HK-2 (cell line): ENCODE measurements around the gene PPIG.
"Not testable (repeated sequence)": the region's sequence is repeated elsewhere in the genome, so short reads cannot be mapped to it uniquely, and the experiment has no call there.

ENCODE experiments used
- DNase-seq: peaks from one replicate; pipeline ENCODE4 v3.0.0-alpha.2; 2018; ENCODE audit not compliant: unreplicated experiment

PPIG gene

DNA sequence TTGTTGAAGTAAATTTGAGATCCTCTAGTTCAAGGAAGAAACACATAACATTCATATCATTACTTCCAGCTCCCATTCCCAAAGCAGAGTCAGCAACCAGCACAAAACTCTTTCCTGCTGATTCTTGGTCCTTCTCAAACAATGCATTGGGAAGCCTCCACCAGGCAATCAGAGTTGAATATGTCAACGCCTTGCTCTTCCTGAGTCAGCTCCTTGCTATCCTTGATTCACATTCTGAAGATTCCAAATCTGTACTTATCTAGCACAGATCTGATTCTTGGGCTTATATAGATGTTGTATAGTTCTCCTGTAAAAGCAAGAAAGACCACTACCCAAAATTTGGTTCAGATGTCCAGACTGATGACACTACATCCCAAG lies 80.4 kb downstream of the PPIG start:
- no peak for DNase-seq

DNA sequence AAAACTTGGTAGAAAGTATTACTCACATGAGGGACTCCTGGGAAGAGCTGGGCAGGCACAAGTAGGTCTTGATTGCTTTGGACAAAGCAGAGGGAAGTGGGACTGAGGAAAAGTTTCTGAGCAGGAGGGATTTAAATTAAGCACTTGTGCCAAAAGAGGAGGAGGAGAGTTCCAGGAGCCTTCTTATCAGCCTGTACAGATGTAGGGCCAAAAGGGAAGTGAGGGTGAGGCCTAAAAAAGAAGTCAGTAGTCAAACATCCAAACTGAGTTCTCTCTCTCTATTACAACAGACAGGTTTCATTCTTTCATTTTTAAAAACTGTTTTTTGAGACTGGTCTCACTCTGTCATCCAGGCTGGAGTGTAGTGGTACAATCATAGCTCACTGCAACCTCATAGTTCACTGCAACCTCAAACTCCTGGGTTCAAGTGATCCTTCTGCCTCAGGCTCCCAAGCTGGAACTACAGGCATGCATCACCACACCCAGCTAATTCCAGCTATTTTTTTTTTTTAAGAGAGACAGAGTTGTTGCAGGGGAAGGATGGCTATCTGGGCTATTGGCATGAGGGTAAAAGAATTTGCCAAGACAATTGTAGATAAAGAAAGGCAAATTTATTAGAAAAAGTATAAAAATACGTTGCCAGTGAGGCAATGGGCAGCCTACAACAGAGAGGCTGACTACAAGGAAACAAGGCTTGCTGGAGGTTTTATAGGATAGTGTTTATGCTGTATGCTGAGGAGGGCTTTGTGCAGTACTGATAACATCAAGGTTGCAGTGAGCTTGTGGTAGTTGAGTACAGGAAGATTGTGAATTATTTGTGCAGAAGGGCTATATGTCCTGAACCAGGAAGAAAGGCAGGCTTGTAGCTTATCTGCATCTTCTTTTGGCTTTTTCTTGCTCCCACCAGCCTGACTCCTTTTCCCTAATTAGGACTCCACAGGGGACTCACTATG lies 81.1 kb downstream of the PPIG start:
- no peak for DNase-seq

DNA sequence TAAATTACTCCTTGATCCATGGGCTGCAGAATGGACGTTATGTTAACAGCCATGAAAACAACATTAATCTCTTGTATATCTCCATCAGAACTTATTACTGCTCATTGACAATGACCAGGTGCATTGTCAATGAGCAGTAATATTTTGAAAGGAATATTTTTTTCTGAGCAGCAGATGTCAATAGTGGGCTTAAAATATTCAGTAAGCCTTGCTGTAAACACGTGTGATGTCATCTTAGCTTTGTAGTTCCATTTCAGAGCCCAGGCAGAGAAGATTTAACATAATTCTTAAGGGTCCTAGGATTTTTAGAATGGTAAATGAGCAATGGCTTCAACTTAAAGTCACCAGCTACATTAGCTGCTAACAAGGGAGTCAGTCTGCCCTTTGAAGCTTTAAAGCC lies 83.4 kb downstream of the PPIG start:
- DNase-seq = no peak

DNA sequence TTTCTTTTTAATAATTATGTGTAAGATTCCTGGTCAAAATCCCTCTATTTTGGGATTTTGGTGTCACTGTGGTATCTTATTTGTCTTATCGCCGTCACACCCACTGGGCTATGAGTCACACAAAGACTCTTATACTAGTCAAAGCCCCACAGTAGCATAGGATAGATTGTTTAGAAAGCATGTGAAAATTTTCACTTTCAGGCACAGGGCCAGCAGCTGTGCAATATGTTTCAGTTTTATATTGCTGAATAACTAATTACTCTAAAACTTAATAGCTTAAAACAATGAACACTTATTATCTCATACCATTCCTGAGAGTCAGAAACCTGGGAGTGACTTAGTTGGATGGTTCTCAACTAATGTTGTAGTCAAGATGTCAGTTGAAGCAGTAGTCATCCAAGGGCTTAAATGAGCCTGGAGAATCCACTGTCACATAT lies 86.1 kb downstream of the PPIG start:
- DNase-seq = no peak

DNA sequence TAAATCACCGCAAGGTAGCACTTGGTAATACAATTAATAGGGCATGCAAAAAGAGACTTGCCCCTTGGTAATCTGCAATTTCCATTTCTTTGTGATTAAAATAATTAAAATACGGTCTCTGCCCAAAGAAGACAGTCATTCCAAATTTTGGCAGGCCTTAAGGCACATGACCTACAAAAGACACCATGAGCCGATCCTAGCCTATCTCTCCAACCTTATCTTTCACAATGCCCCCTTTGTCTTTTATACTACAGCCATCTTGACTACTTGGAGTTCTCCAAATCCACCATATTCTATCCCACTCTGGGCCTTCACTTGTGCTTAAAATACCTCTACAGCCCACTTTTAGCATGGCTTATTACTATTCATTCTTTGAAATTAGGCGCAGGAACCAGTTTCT lies 86.8 kb downstream of the PPIG start:
- DNase-seq = no peak

DNA sequence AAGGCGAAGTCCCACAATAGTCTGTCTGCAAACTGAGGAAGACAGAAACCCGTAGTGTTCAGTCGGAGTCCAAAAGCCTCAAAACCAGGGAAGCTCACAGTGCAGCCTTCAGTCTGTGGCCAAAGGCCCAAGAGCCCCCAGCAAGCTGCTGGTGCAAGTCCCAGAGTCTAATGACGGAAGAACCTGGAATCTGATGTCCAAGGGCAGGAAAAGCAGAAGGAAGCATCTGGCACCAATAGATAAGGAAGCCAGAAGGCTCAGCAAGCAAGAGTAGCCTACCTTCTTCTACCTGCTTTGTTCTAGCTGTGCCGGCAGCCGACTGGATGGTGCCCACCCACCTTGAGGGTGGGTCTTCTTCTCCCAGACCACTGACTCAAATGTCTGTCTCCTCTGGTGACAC lies 88.3 kb downstream of the PPIG start:
- no peak for DNase-seq

DNA sequence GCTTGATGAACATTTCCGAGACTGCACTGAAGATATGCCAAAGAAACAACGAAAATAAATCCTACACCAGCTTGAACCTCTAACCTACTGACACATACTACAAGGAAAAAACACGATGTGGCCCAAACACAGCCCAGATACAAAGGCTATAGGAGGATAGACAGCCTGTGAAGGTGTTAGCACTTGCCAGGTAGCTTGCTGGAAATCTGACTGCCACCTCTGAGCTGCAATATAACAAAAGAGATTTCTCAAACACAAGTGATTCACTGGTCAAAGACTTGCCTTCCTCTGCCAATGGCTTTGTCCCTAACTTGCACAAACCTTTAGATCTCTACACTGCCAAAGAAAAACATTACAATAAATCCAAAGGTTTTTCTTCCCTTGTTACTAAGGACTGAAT lies 89.0 kb downstream of the PPIG start:
- no peak for DNase-seq

DNA sequence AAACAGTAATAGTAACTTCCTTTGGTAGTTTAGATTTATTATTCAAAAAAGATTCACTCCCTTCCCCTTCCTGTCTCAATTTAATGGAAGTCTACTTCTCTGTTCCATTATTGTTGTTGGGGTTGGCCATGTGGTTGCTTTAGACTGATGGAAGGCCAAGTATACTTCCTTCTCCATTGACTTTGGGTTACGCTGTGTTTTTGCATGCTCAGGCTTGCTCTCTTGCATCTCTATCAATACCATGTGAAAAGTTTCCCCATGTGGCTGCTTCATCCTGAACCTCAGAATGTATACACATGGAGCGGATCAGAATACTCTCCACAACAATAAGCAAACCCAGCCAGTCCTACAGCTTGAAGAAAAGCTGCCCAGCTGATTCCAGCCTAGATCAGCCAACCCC lies 89.8 kb downstream of the PPIG start:
- DNase-seq = no peak

DNA sequence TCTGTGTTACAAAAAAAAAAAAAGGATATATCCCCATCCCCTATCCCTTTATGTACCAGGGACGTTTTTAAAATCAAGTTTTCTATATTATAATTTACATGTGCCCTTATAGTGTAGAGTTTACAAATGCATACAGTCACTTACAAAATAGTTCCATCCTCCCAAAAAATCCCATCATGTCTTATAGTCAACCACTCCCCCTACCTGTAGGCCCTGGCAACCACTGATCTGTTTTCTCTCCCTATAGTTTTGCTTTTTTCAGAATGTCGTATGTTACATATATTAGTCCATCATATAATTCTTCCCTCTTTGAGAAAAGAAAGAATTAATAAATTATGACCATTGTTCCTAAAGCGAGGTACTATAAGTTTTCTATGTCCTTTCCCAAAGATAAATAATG lies 92.2 kb downstream of the PPIG start:
- no peak for DNase-seq

DNA sequence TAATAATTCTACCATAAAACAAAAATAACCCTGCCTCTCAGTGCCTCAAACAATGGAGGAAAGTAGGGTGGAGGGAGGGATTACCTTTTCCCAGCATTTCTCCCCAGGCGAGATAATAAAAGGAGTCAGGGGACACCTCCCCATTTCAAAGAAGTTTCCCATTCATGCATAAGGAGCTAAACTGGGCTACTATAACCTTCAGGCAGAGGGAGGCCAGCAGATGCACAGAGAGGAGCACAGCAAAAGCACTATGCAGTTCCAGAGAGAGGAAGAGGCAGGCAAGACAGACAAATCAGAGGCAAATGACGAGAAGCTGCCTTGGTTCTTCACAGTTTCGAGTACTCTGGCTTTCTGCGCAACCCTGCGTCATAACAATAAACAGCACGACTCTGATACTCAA lies 92.7 kb downstream of the PPIG start:
- no peak for DNase-seq

DNA sequence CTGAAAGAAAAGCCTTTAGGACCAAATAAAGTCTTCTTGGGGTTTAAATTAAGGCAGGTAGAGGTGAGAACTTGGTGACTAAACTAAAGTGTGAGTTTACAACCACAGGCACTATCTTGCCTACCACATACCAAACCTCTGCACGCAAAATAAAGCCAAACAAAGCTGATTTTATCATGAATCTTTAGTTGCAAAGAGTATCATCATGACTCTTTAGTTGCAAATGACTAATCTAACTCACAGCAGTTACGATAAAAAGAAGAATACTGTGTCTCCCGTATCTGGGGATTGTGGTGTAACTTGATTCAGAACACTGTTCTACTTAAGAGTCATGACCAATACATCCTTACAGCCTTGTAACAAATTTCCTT lies 98.9 kb downstream of the PPIG start:
- no peak for DNase-seq

DNA sequence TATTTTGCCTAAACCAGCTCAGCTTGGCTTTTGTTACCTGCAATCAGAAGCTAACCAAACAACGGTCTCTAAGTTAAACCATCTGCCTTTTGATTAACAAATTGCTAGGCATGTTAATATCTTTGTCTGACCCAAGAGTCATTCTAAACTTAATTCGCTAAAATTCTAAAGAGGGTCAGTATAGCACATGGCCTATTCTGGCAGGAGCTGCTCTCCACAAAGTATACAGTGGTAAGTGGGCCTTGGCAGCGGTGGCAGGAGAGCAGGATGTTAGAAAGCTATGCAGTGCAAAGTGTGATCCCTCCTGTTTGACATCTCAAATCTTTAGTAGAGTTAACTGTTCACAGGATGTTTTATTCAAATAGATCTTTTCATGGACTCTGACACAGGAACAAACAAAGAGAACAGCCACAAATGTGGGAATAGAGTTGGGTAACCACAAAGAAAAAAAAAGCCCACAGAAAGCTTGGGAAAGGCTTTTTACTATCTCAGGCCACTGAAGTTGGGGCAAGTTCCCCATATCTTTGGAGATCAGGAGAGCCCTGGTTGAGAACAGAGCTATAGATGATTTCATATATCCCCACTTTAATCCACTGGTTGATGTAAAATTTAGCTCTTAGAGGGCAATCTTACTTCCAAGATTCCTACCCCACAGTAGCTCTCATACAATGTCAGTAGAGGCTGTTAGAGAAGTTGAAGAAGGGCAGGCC lies 99.4 kb downstream of the PPIG start:
- no peak for DNase-seq

DNA sequence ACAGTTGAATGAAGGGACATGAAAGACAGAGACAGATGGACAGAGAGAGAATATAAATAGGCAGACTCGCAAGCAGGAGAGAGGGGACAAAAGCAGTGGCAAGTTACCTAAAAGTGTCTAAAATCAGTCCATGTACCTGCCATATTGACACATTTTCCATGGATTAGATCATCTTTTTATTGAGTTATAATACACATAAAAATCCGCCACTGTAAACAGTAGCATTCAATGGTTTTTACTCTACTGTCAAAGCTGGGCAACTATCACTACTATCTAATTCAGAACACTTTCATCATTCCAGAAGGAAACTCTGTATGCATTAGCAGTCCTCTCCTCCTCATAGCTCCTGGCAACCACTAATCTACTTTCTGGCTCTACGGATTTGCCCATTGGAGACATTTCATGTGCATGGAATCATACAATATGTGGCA lies 100.0 kb downstream of the PPIG start:
- no peak for DNase-seq

DNA sequence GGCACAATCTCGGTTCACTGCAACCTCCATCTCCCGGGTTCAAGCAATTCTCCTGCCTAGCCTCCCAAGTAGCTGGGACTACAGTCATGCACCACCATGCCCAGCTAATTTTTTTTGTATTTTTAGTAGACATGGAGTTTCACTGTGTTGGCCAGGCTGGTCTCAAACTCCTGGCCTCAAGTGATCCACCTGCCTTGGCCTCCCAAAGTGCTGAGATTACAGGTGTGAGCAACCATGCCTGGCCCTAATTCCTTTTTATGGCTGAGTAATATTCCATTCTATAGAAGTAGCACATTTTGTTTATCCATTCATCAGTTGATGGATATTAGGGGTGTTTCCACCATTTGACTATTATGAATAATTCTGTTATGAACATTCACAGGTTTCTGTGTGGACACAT lies 100.6 kb downstream of the PPIG start:
- DNase-seq = not testable (repeated sequence)

DNA sequence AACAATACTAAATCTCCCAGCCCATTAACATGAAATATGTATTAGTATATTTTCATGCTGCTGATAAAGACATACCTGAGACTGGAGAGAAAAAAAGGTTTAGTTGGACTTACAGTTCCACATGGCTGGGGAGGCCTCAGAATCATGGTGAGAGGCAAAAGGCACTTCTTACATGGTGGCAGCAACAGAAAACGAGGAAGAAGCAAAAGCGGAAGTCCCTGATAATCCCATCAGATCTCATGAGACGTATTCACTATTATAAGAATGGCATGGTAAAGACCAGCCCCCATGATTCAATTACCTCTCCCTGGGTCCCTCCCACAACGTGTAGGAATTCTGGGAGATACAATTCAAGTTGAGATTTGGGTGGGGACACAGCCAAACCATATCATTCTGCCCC lies 102.7 kb downstream of the PPIG start:
- DNase-seq = not testable (repeated sequence)

DNA sequence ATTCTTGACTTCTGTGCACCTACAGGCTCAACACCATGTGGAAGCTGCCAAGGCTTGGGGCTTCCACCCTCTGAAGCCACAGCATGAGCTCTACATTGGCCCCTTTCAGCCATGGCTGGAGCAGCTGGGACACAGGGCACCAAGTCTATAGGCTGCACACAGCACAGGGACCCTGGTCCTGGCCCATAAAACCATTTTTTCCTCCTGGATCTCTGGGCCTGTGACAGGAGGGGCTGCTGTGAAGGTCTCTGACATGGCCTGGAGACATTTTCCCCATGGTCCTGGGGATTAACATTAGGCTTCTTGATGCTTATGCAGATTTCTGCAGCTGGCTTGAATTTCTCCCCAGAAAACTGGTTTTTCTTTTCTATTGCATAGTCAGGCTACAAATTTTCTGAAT lies 103.8 kb downstream of the PPIG start:
- DNase-seq = not testable (repeated sequence)

DNA sequence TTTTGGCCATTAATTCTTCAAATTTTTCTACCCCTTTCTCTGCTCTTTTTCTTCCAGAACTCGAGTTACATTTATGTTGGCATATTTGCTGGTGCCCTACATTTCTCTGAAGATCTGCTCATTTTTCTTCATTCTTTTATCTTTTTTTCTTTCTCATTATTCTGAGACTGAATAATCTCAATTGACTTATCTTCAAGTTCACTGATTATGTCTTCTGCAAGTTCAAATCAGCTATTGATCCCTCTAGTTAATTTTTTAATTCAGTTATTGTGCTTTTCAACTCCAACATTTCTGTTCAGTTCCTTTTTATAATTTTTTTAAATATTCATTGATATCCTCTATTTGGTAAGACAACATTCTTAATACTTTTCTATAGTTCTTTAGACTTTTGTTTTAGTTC lies 106.8 kb downstream of the PPIG start:
- no peak for DNase-seq
